Activated CD4-positive, alpha-beta T cell treated with anti-CD3 and anti-CD28 coated beads for 36 hours (primary cell): ENCODE measurements around the gene ECE1. TPM values are rescaled to one million over a fixed set of nuclear protein-coding genes. Genes with fewer than 3 reads are reported as not detected.
A peak's percentile ranks its signal among the peaks of the same experiment; 100 is the strongest.
"Not testable (repeated sequence)": the region's sequence is repeated elsewhere in the genome, so short reads cannot be mapped to it uniquely, and the experiment has no call there.

Experiments
- ATAC-seq: fragments of 200-7000 bp; cut with Tn5 transposase; one replicate; pipeline ENCODE4 v1.10.0; 2021; ENCODE audit warnings: mild to moderate bottlenecking, moderate library complexity
- CTCF ChIA-PET: fragments of 350-600 bp; sonication (Branson Sonifier 250); formaldehyde crosslinking; loops from one replicate; lab custom pipeline; 2021; ENCODE audit warnings: antibody characterized with exemption; lab: Charles Lee
- POLR2A ChIA-PET: fragments of 350-600 bp; sonication (Branson Sonifier 250); formaldehyde crosslinking; loops from one replicate; lab custom pipeline; 2021; ENCODE audit warnings: antibody characterized with exemption, inconsistent platforms; lab: Charles Lee
- DNase-seq: peaks from one replicate; pipeline ENCODE4 v3.0.0-alpha.2; 2020
- H3K27ac Mint-ChIP-seq: one replicate; pipeline ENCODE4 v1.8.0; 2021; ENCODE audit warnings: mixed read lengths
- H3K27me3 Mint-ChIP-seq: one replicate; pipeline ENCODE4 v1.8.0; 2021; ENCODE audit warnings: mixed read lengths
- H3K36me3 Mint-ChIP-seq: one replicate; pipeline ENCODE4 v1.8.0; 2021; ENCODE audit warnings: low read depth, mixed read lengths
- H3K4me1 Mint-ChIP-seq: one replicate; pipeline ENCODE4 v1.8.0; 2021; ENCODE audit warnings: mixed read lengths
- H3K4me3 Mint-ChIP-seq: one replicate; pipeline ENCODE4 v1.8.0; 2021; ENCODE audit warnings: mild to moderate bottlenecking, moderate library complexity, mixed read lengths
- H3K9me3 Mint-ChIP-seq: one replicate; pipeline ENCODE4 v1.8.0; 2021; ENCODE audit warnings: low read depth, mixed read lengths
- intact Hi-C, 2 experiments: fragments of 100-400 bp; cut with DNase I in 1 of 2; cut with micrococcal nuclease in 1 of 2; formaldehyde crosslinking; loops; one replicate each; pipeline versions ENCODE4 v1.14.2 to v1.15.1; 2022 to 2024; cut with DNase I, micrococcal nuclease
- total RNA-seq, 2 experiments: library from RNA; stranded (reverse); gene quantifications; one replicate each; pipeline ENCODE4 v1.2.3, GENCODE V29; 2021

The ECE1 gene
- total RNA-seq, 2 experiments from 2014 or later = 130 to 162 TPM

- peaks cover 32% of the 10 kb centered on the region for H3K4me1 Mint-ChIP-seq
- H3K9me3 Mint-ChIP-seq = no peaks in the 10 kb centered on the region
- ChIA-PET POLR2A (interaction anchor here (1.0 kb wide), 1 partner anchor 391 kb away, joined by 3 read pairs; no protein-coding TSS in a partner anchor), CTCF (interaction anchor here (0.7 to 4.0 kb wide), 2 partner anchors 19 to 479 kb away, joined by 3 to 14 read pairs; no protein-coding TSS in a partner anchor)
- DNase-seq (peak; percentile 60), ATAC-seq (peak; percentile 0)
- peak overlapping the region; percentile 87 for H3K27ac Mint-ChIP-seq
- peak overlapping the region; percentile 81 for H3K4me3 Mint-ChIP-seq
- intact Hi-C loops = loop anchor here (1.0 to 10.0 kb wide), 15 partner anchors 117 to 851 kb away; partner anchors contain the start of genes DDOST (in 1 of the 2), HP1BP3 (in 1 of the 2), MUL1 (in 1 of the 2) and NBPF3 (in 1 of the 2)
- H3K27me3 Mint-ChIP-seq = no peaks in the 10 kb centered on the region
- peaks cover 29% of the 10 kb centered on the region for H3K36me3 Mint-ChIP-seq
Measured at GRCh38 chr1:21175670-21176581, 114.3 kb downstream of the ECE1 start.

GRCh38 chr1:21175324-21175669, 115.0 kb downstream of the ECE1 start:
- intact Hi-C loops = loop anchor here (1.0 to 10.0 kb wide), 7 partner anchors 153 to 852 kb away; partner anchors contain the start of gene HP1BP3 (in 1 of the 2)
- Mint-ChIP-seq H3K27me3 (no peaks in the 10 kb centered on the region), H3K4me3 (peak overlapping the region; percentile 81), H3K36me3 (peaks cover 32% of the 10 kb centered on the region), H3K27ac (peak overlapping the region; percentile 87), H3K9me3 (no peaks in the 10 kb centered on the region), H3K4me1 (peaks cover 32% of the 10 kb centered on the region)
- ChIA-PET POLR2A (interaction anchor here (0.7 to 1.0 kb wide), 2 partner anchors 313 to 390 kb away, joined by 3 read pairs; no protein-coding TSS in a partner anchor), CTCF (interaction anchor here (0.7 to 4.0 kb wide), 2 partner anchors 20 to 479 kb away, joined by 3 to 14 read pairs; no protein-coding TSS in a partner anchor)
- DNase-seq (peak; percentile 56), ATAC-seq (no peak)

- ChIA-PET POLR2A (interaction anchor here (0.6 to 1.0 kb wide), 3 partner anchors 13 to 390 kb away, joined by 3 read pairs; no protein-coding TSS in a partner anchor), CTCF (interaction anchor here (0.9 to 4.0 kb wide), 2 partner anchors 20 to 478 kb away, joined by 3 to 14 read pairs; no protein-coding TSS in a partner anchor)
- H3K27me3 Mint-ChIP-seq = no peaks in the 10 kb centered on the region
- ATAC-seq (no peak), DNase-seq (no peak)
- no peaks in the 10 kb centered on the region for H3K9me3 Mint-ChIP-seq
- H3K4me3 Mint-ChIP-seq = peak overlapping the region; percentile 81
- peaks cover 35% of the 10 kb centered on the region for H3K36me3 Mint-ChIP-seq
- intact Hi-C loops = loop anchor here (1.0 to 10.0 kb wide), 7 partner anchors 152 to 853 kb away; partner anchors contain the start of gene HP1BP3 (in 1 of the 2)
- H3K4me1 Mint-ChIP-seq = peaks cover 32% of the 10 kb centered on the region
- H3K27ac Mint-ChIP-seq = peak overlapping the region; percentile 87
Measured at GRCh38 chr1:21174654-21175323, 115.5 kb downstream of the ECE1 start.

- intact Hi-C loops = loop anchor here in 1 of 2 experiments (10.0 kb wide), 3 partner anchors 179 to 389 kb away; partner anchors contain the start of gene HP1BP3
- no peak for ATAC-seq
- ChIA-PET POLR2A (interaction anchor here (0.5 to 0.6 kb wide), 3 partner anchors 12 to 388 kb away, joined by 3 read pairs; partner anchors contain the start of gene HP1BP3), CTCF (interaction anchor here (0.5 to 4.0 kb wide), 4 partner anchors 10 to 477 kb away, joined by 3 to 14 read pairs (median 3); no protein-coding TSS in a partner anchor)
- DNase-seq = no peak
- Mint-ChIP-seq H3K27me3 (no peaks in the 10 kb centered on the region), H3K9me3 (no peaks in the 10 kb centered on the region), H3K4me3 (peak overlapping the region; percentile 81), H3K36me3 (peaks cover 35% of the 10 kb centered on the region), H3K27ac (peak overlapping the region; percentile 87), H3K4me1 (peaks cover 32% of the 10 kb centered on the region)
Measured at GRCh38 chr1:21174230-21174629, 116.0 kb downstream of the ECE1 start.

- H3K4me1 Mint-ChIP-seq = peaks cover 32% of the 10 kb centered on the region
- DNase-seq, ATAC-seq, H3K27me3 Mint-ChIP-seq, H3K4me3 Mint-ChIP-seq, H3K27ac Mint-ChIP-seq, H3K9me3 Mint-ChIP-seq: not testable (repeated sequence)
- CTCF ChIA-PET = interaction anchor here (4.0 kb wide), 1 partner anchor 22 kb away, joined by 14 read pairs; no protein-coding TSS in a partner anchor
- intact Hi-C loops = loop anchor here in 1 of 2 experiments (10.0 kb wide), 3 partner anchors 178 to 388 kb away; partner anchors contain the start of gene HP1BP3
- POLR2A ChIA-PET = interaction anchor here (0.7 kb wide), 2 partner anchors 11 to 166 kb away, joined by 3 to 4 read pairs; no protein-coding TSS in a partner anchor
- peaks cover 40% of the 10 kb centered on the region for H3K36me3 Mint-ChIP-seq
Measured at GRCh38 chr1:21173096-21173495, 117.2 kb downstream of the ECE1 start.

- not testable (repeated sequence) for H3K4me3 Mint-ChIP-seq, H3K27ac Mint-ChIP-seq, H3K9me3 Mint-ChIP-seq, ATAC-seq, DNase-seq, H3K27me3 Mint-ChIP-seq
- CTCF ChIA-PET = interaction anchor here (1.2 kb wide), 1 partner anchor 12 kb away, joined by 3 read pairs; no protein-coding TSS in a partner anchor
- POLR2A ChIA-PET = interaction anchor here (0.7 kb wide), 1 partner anchor 12 kb away, joined by 10 read pairs; no protein-coding TSS in a partner anchor
- intact Hi-C loops = loop anchor here in 1 of 2 experiments (10.0 kb wide), 3 partner anchors 176 to 386 kb away; partner anchors contain the start of gene HP1BP3
- Mint-ChIP-seq H3K36me3 (peaks cover 47% of the 10 kb centered on the region), H3K4me1 (peaks cover 27% of the 10 kb centered on the region)
Measured at GRCh38 chr1:21170837-21171236, 119.4 kb downstream of the ECE1 start.

GRCh38 chr1:21168444-21168843, 121.8 kb downstream of the ECE1 start:
- intact Hi-C loops = no loop called here
- ATAC-seq (no peak), DNase-seq (no peak)
- ChIA-PET POLR2A (interaction anchor here (0.6 kb wide), 1 partner anchor 748 kb away, joined by 3 read pairs; no protein-coding TSS in a partner anchor), CTCF (no interaction called here)
- Mint-ChIP-seq H3K4me1 (peaks cover 21% of the 10 kb centered on the region), H3K27ac (no peak overlapping the region), H3K9me3 (no peaks in the 10 kb centered on the region), H3K27me3 (no peaks in the 10 kb centered on the region), H3K4me3 (no peak overlapping the region), H3K36me3 (peaks cover 45% of the 10 kb centered on the region)

Other genes starting within 250 kb of the ECE1 start
- gene EIF4G3, start 113.6 kb downstream of the ECE1 start, total RNA-seq = 10 to 100 TPM; 47.0 to 55.0 TPM
- gene NBPF3, start 149.7 kb upstream of the ECE1 start, total RNA-seq = 1 to 10 TPM; 8.5 to 9.9 TPM
- gene ALPL, start 219.0 kb upstream of the ECE1 start, total RNA-seq = not detected